ENCODE results near the gene CBLB. TPM values are rescaled to one million over a fixed set of nuclear protein-coding genes. Genes with fewer than 3 reads are reported as not detected.

The CBLB gene
- total and polyA plus RNA-seq, 10 donors: 13.8 to 138 (median 67.5) TPM

DNA sequence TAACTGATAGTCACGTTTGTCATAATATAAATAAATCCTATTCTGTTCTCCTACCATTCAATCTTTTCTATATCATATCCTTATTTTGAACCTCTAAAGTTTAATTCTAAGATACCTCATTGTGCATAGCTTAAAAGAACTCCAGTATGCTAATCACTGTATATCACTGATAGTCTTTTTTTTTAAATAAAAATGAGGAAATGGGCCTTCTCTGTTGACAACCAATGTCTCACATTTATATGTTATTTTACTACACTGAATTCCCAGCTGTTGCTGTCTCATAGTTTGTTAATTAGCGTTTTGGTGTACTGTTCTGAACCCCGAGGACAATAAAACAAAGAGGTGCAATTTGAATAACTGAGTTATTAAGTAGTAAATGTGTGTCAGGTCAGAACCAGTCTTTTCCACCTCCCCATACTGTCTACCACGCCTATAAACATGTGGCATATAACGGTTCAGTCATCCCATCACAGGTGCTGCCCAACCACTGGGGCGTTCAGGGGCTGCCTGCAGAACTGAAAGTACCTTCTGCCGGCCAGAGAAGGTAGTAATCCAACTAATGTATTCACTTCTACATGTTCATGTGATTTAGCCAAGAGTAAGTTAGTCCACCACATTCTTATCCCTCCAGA lies 14.9 kb downstream of the CBLB start:
- H3K4me1 ChIP-seq: peaks cover 8 to 79% (median 32%) of the 10 kb centered on the region in 6 donors
- intact Hi-C loops (cut with DNase I; ENCODE audit: low total_unique reads): no loop called here
- H3K36me3 ChIP-seq: peaks cover 0 to 63% (median 14%) of the 10 kb centered on the region in 6 donors
- H3K27ac ChIP-seq: peak overlapping the region in 7 of 8 donors; percentile 31 to 59 (median 51)
- DNase-seq: peak; percentile 88
- H3K9me3 ChIP-seq: no peaks in the 10 kb centered on the region
- no peak overlapping the region for H3K4me3 ChIP-seq
- 64 to 78% (median 71%) methylated on average over 7 of the region's 7 CpGs for WGBS, 5 donors
- TF ChIP-seq POLR2A (IDR thresholded peaks at IDR 0.05): no peak
- TF ChIP-seq, protein P1, sequence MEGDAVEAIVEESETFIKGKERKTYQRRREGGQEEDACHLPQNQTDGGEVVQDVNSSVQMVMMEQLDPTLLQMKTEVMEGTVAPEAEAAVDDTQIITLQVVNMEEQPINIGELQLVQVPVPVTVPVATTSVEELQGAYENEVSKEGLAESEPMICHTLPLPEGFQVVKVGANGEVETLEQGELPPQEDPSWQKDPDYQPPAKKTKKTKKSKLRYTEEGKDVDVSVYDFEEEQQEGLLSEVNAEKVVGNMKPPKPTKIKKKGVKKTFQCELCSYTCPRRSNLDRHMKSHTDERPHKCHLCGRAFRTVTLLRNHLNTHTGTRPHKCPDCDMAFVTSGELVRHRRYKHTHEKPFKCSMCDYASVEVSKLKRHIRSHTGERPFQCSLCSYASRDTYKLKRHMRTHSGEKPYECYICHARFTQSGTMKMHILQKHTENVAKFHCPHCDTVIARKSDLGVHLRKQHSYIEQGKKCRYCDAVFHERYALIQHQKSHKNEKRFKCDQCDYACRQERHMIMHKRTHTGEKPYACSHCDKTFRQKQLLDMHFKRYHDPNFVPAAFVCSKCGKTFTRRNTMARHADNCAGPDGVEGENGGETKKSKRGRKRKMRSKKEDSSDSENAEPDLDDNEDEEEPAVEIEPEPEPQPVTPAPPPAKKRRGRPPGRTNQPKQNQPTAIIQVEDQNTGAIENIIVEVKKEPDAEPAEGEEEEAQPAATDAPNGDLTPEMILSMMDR (IDR thresholded peaks at IDR 0.05 in 8 of 11, conservative IDR thresholded peaks at IDR 0.05 in 3 of 11): peak in 2 of 11 experiments; percentile 26 to 36
- TF ChIP-seq POLR2AphosphoS5 (IDR thresholded peaks at IDR 0.05): peak in 1 of 3 donors; percentile 36
- no peaks in the 10 kb centered on the region for H3K27me3 ChIP-seq (replicated peaks in 1 of 7)

DNA sequence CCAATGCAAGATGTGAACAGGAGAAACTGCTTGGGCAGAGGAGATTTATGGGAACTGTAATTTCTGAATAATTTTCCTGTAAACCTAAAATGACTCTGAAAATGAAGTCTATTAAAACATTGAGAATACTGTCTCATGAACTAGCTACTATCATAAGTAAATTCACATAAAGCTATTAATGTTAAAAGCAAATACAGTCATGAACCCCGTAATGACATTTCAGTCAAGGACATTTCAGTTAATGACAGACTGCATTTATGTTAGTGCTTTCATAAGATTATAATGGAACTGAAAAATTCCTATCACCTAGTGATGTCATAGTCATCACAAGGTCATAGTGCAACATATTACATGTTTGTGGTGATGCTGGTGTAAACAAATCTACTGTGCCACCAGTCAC lies 17.2 kb downstream of the CBLB start:
- TF ChIP-seq, protein P1 (IDR thresholded peaks at IDR 0.05 in 8 of 11, conservative IDR thresholded peaks at IDR 0.05 in 3 of 11): no peak
- TF ChIP-seq POLR2A (IDR thresholded peaks at IDR 0.05): no peak
- no peak overlapping the region for H3K4me3 ChIP-seq
- no peaks in the 10 kb centered on the region for H3K27me3 ChIP-seq (replicated peaks in 1 of 7)
- peaks cover 0 to 79% (median 29%) of the 10 kb centered on the region in 6 donors for H3K4me1 ChIP-seq
- peak overlapping the region in 1 of 8 donors; percentile 8 for H3K27ac ChIP-seq
- intact Hi-C loops (cut with DNase I; ENCODE audit: low total_unique reads): no loop called here
- no peaks in the 10 kb centered on the region for H3K9me3 ChIP-seq
- WGBS, 5 donors: 90 to 100% (median 98%) methylated on average over 1 of the region's 1 CpG
- DNase-seq: no peak
- peaks cover 0 to 69% (median 14%) of the 10 kb centered on the region in 6 donors for H3K36me3 ChIP-seq

- H3K27me3 ChIP-seq (replicated peaks in 1 of 7): no peaks in the 10 kb centered on the region
- TF ChIP-seq POLR2A (IDR thresholded peaks at IDR 0.05) (no peak), POLR2AphosphoS5 (IDR thresholded peaks at IDR 0.05) (no peak)
- TF ChIP-seq, protein P1 (IDR thresholded peaks at IDR 0.05 in 8 of 11, conservative IDR thresholded peaks at IDR 0.05 in 3 of 11): no peak
- intact Hi-C loops (cut with DNase I; ENCODE audit: low total_unique reads): no loop called here
- peaks cover 0 to 69% (median 14%) of the 10 kb centered on the region in 6 donors for H3K36me3 ChIP-seq
- peaks cover 0 to 79% (median 33%) of the 10 kb centered on the region in 6 donors for H3K4me1 ChIP-seq
- no peaks in the 10 kb centered on the region for H3K9me3 ChIP-seq
- DNase-seq: no peak
- no peak overlapping the region for H3K4me3 ChIP-seq
- 70 to 90% (median 76%) methylated on average over 2 of the region's 2 CpGs for WGBS, 5 donors
- H3K27ac ChIP-seq: peak overlapping the region in 1 of 8 donors; percentile 8
Measured at GRCh38 chr3:105851176-105851575, 17.6 kb downstream of the CBLB start.

DNA sequence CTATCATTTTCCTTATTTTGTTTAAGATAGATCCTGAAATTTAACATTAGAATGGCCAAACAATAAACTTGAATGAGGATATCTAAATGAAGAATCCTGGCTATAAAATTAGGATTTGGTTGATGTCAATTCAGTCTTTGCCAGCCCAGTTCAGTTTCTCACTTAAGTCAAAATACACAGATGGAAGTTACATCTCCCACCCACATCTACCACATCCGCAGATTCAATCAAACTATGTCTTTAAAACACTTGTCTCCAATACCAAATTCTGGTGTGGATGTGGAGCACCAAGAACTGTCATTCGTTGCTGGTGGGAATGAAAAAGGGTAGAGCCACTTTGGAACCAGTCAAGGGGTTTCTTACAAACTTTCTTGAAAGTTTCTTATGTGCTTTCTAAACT lies 18.2 kb downstream of the CBLB start:
- no peak for TF ChIP-seq POLR2AphosphoS5 (IDR thresholded peaks at IDR 0.05)
- no peak for TF ChIP-seq POLR2A (IDR thresholded peaks at IDR 0.05)
- TF ChIP-seq, protein P1 (IDR thresholded peaks at IDR 0.05 in 8 of 11, conservative IDR thresholded peaks at IDR 0.05 in 3 of 11): no peak
- Histone ChIP-seq H3K4me1 (peaks cover 4 to 85% (median 39%) of the 10 kb centered on the region in 6 donors), H3K27ac (no peak overlapping the region), H3K27me3 (replicated peaks in 1 of 7) (no peaks in the 10 kb centered on the region), H3K36me3 (peaks cover 0 to 64% (median 14%) of the 10 kb centered on the region in 6 donors), H3K9me3 (no peaks in the 10 kb centered on the region), H3K4me3 (no peak overlapping the region)
- no peak for DNase-seq
- 90 to 97% (median 92%) methylated on average over 2 of the region's 2 CpGs for WGBS, 5 donors
- intact Hi-C loops (cut with DNase I; ENCODE audit: low total_unique reads): no loop called here
